Measurements from ENCODE around the gene TOP3B. TPM values are rescaled to one million over a fixed set of nuclear protein-coding genes. Genes with fewer than 3 reads are reported as not detected.
"Not testable (repeated sequence)": the region's sequence is repeated elsewhere in the genome, so short reads cannot be mapped to it uniquely, and the experiment has no call there.

TOP3B gene
- total RNA-seq, 1 experiment from 2014 or later, result 23.9 TPM

DNA sequence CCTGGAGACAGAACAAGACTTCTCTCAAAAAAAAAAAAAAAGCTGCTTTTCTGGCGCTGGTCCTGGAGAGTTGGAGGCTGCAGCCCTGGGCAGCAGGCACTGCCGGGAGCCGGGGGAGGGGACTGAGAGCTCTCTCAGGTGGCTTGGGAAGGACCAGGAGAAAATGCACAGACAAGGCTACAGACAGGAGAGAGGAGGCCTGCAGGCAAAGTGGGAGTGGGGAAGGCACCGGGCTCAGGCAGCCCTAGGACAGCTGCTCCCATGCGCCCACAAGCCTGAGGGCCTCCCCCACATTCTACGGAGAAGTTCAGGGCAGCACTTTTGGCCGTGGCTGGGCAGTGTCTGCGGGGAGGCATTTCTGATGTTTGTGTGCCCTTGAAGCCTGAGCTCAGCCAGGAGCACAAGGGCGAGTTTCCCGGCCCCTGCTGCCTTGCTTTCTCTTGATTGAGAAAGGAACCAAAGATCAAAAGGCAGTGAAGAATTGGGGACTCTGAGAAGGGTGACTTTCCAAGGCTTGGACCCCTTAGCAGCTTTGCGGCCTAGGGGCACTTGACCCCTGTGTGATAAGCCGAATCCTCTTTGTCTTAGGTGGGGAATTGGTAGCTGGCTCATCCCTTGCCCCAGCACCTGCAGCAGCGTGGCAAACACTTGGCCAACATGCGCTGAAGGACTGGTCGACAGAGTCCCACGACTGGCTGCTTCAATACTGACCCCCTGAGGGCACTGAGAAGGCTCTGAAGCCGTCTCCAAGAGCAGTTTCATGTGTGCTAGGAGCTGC is 65.2 kb downstream of the TOP3B start:
- H4K20me1 ChIP-seq (ENCODE audit: insufficient read depth), result no peaks in the 10 kb centered on the region
- no peak overlapping the region for H2AFZ ChIP-seq
- no peaks in the 10 kb centered on the region for H3K36me3 ChIP-seq (ENCODE audit: low read depth)
- intact Hi-C loops (cut with micrococcal nuclease; ENCODE audit: unreplicated experiment), result no loop called here
- TF ChIP-seq, protein P1, sequence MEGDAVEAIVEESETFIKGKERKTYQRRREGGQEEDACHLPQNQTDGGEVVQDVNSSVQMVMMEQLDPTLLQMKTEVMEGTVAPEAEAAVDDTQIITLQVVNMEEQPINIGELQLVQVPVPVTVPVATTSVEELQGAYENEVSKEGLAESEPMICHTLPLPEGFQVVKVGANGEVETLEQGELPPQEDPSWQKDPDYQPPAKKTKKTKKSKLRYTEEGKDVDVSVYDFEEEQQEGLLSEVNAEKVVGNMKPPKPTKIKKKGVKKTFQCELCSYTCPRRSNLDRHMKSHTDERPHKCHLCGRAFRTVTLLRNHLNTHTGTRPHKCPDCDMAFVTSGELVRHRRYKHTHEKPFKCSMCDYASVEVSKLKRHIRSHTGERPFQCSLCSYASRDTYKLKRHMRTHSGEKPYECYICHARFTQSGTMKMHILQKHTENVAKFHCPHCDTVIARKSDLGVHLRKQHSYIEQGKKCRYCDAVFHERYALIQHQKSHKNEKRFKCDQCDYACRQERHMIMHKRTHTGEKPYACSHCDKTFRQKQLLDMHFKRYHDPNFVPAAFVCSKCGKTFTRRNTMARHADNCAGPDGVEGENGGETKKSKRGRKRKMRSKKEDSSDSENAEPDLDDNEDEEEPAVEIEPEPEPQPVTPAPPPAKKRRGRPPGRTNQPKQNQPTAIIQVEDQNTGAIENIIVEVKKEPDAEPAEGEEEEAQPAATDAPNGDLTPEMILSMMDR (conservative IDR thresholded peaks at IDR 0.05), result no peak
- no peak for TF ChIP-seq EZH2 (IDR thresholded peaks at IDR 0.05; ENCODE audit: low read depth)
- H3K4me1 ChIP-seq (replicated peaks; ENCODE audit: insufficient read depth), result no peaks in the 10 kb centered on the region
- H3F3A ChIP-seq (ENCODE audit: insufficient read depth, low read depth), result no peaks in the 10 kb centered on the region
- ChIA-PET POLR2A (ENCODE audit: unreplicated experiment) (no interaction called here), CTCF (interaction anchor here (0.6 kb wide), 1 partner anchor 101 kb away, joined by 3 read pairs; no protein-coding TSS in a partner anchor)
- H3K79me2 ChIP-seq (ENCODE audit: low read depth), result no peaks in the 10 kb centered on the region
- H3K27ac ChIP-seq, result no peak overlapping the region
- no peak for DNase-seq
- BruUV-seq (replicated peaks), result no TSS peak
- no peaks in the 10 kb centered on the region for H3K9me3 ChIP-seq (ENCODE audit: insufficient read depth, low read depth)
- no peak overlapping the region for H3K4me3 ChIP-seq
- H3K27me3 ChIP-seq (ENCODE audit: insufficient read depth, low read depth), result no peaks in the 10 kb centered on the region
- no peaks in the 10 kb centered on the region for H3K9me2 ChIP-seq (ENCODE audit: insufficient read depth)
- no peak overlapping the region for H3K4me2 ChIP-seq

- no peaks in the 10 kb centered on the region for H3K27me3 ChIP-seq (ENCODE audit: insufficient read depth, low read depth)
- H3K27ac ChIP-seq, result no peak overlapping the region
- H3K9me3 ChIP-seq (ENCODE audit: insufficient read depth, low read depth), result no peaks in the 10 kb centered on the region
- no peaks in the 10 kb centered on the region for H3K79me2 ChIP-seq (ENCODE audit: low read depth)
- no peak for TF ChIP-seq EZH2 (IDR thresholded peaks at IDR 0.05; ENCODE audit: low read depth)
- TF ChIP-seq, protein P1 (conservative IDR thresholded peaks at IDR 0.05), result no peak
- H3K4me2 ChIP-seq, result no peak overlapping the region
- DNase-seq, result no peak
- intact Hi-C loops (cut with micrococcal nuclease; ENCODE audit: unreplicated experiment), result no loop called here
- BruUV-seq (replicated peaks), result no TSS peak
- no peaks in the 10 kb centered on the region for H4K20me1 ChIP-seq (ENCODE audit: insufficient read depth)
- no peaks in the 10 kb centered on the region for H3K9me2 ChIP-seq (ENCODE audit: insufficient read depth)
- ChIA-PET CTCF (no interaction called here), POLR2A (ENCODE audit: unreplicated experiment) (no interaction called here)
- H3K4me3 ChIP-seq, result no peak overlapping the region
- no peak overlapping the region for H2AFZ ChIP-seq
- no peaks in the 10 kb centered on the region for H3K4me1 ChIP-seq (replicated peaks; ENCODE audit: insufficient read depth)
- H3F3A ChIP-seq (ENCODE audit: insufficient read depth, low read depth), result no peaks in the 10 kb centered on the region
- no peaks in the 10 kb centered on the region for H3K36me3 ChIP-seq (ENCODE audit: low read depth)
Measured at GRCh38 chr22:21916309-21916918, 66.2 kb downstream of the TOP3B start.

- H3K9me3 ChIP-seq (ENCODE audit: insufficient read depth, low read depth), result no peaks in the 10 kb centered on the region
- H3K36me3 ChIP-seq (ENCODE audit: low read depth), result no peaks in the 10 kb centered on the region
- no peak overlapping the region for H3K4me3 ChIP-seq
- H3K27ac ChIP-seq, result no peak overlapping the region
- H3F3A ChIP-seq (ENCODE audit: insufficient read depth, low read depth), result no peaks in the 10 kb centered on the region
- CTCF ChIA-PET, result no interaction called here
- DNase-seq, result no peak
- no peaks in the 10 kb centered on the region for H3K27me3 ChIP-seq (ENCODE audit: insufficient read depth, low read depth)
- no TSS peak for BruUV-seq (replicated peaks)
- H3K4me1 ChIP-seq (replicated peaks; ENCODE audit: insufficient read depth), result no peaks in the 10 kb centered on the region
- H2AFZ ChIP-seq, result no peak overlapping the region
- no peaks in the 10 kb centered on the region for H3K79me2 ChIP-seq (ENCODE audit: low read depth)
- H3K9me2 ChIP-seq (ENCODE audit: insufficient read depth), result no peaks in the 10 kb centered on the region
- TF ChIP-seq, protein P1 (conservative IDR thresholded peaks at IDR 0.05), result no peak
- TF ChIP-seq EZH2 (IDR thresholded peaks at IDR 0.05; ENCODE audit: low read depth), result no peak
- no peaks in the 10 kb centered on the region for H4K20me1 ChIP-seq (ENCODE audit: insufficient read depth)
- no peak overlapping the region for H3K4me2 ChIP-seq
- intact Hi-C loops (cut with micrococcal nuclease; ENCODE audit: unreplicated experiment), result no loop called here
- POLR2A ChIA-PET (ENCODE audit: unreplicated experiment), result no interaction called here
Measured at GRCh38 chr22:21915624-21916308, 66.8 kb downstream of the TOP3B start.

- BruUV-seq (replicated peaks); H3K4me2 ChIP-seq; H4K20me1 ChIP-seq (ENCODE audit: insufficient read depth); H3K4me1 ChIP-seq (replicated peaks; ENCODE audit: insufficient read depth); H3K36me3 ChIP-seq (ENCODE audit: low read depth); intact Hi-C loops (cut with micrococcal nuclease; ENCODE audit: unreplicated experiment); DNase-seq; CTCF ChIA-PET; H3K9me3 ChIP-seq (ENCODE audit: insufficient read depth, low read depth); H3K79me2 ChIP-seq (ENCODE audit: low read depth); POLR2A ChIA-PET (ENCODE audit: unreplicated experiment); H3K9me2 ChIP-seq (ENCODE audit: insufficient read depth); H3K27ac ChIP-seq; H3K4me3 ChIP-seq; H3F3A ChIP-seq (ENCODE audit: insufficient read depth, low read depth); H2AFZ ChIP-seq; H3K27me3 ChIP-seq (ENCODE audit: insufficient read depth, low read depth): not testable (repeated sequence)
Measured at GRCh38 chr22:21914033-21914642, 68.4 kb downstream of the TOP3B start.

DNA sequence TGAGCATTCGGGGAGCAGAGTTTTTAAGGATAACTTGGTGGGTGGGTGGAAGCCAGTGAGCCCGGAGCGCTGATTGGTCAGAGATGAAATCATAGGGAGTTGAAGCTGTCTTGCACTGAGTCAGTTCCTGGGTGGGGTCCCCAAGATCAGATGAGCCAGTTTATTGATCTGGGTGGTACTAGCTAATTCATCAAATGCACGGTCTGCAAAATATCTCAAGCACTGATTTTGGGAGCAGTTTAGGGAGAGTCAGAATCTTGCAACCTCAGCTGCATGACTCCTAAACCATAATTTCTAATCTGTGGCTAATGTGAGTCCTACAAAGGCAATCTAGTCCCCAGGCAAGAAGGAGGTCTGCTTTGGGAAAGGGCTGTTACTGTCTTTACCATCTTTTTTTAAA is 72.2 kb downstream of the TOP3B start:
- BruUV-seq (replicated peaks); POLR2A ChIA-PET (ENCODE audit: unreplicated experiment): not testable (repeated sequence)

More for the DNA sequence above, 72.2 kb downstream of the TOP3B start:
- H4K20me1 ChIP-seq (ENCODE audit: insufficient read depth); H3K4me2 ChIP-seq; H3K9me3 ChIP-seq (ENCODE audit: insufficient read depth, low read depth); H3K4me1 ChIP-seq (replicated peaks; ENCODE audit: insufficient read depth); H3K27ac ChIP-seq; H3K4me3 ChIP-seq; H3K9me2 ChIP-seq (ENCODE audit: insufficient read depth); CTCF ChIA-PET; intact Hi-C loops (cut with micrococcal nuclease; ENCODE audit: unreplicated experiment); H3F3A ChIP-seq (ENCODE audit: insufficient read depth, low read depth); H3K79me2 ChIP-seq (ENCODE audit: low read depth); H3K27me3 ChIP-seq (ENCODE audit: insufficient read depth, low read depth); H2AFZ ChIP-seq; DNase-seq; H3K36me3 ChIP-seq (ENCODE audit: low read depth): not testable (repeated sequence)

All from PC-9 (cell line).